22Rv1 (cell line): Measurements from ENCODE around the gene ANKRD63.

Source experiments
- H3K27ac ChIP-seq: fragments of 450-650 bp; 2 replicates; pipeline ENCODE4 v1.5.1; 2017
- ZFX ChIP-seq: fragments of 450-650 bp; IDR thresholded peaks from 2 replicates; pipeline ENCODE4 v1.6.1; 2017; ENCODE audit warnings: antibody characterized with exemption, borderline replicate concordance
- TF ChIP-seq, protein P1 (sequence below): fragments of 450-650 bp; IDR thresholded peaks from 2 replicates; pipeline ENCODE4 v1.5.1; 2017; ENCODE audit warnings: mild to moderate bottlenecking

Gene ANKRD63

DNA sequence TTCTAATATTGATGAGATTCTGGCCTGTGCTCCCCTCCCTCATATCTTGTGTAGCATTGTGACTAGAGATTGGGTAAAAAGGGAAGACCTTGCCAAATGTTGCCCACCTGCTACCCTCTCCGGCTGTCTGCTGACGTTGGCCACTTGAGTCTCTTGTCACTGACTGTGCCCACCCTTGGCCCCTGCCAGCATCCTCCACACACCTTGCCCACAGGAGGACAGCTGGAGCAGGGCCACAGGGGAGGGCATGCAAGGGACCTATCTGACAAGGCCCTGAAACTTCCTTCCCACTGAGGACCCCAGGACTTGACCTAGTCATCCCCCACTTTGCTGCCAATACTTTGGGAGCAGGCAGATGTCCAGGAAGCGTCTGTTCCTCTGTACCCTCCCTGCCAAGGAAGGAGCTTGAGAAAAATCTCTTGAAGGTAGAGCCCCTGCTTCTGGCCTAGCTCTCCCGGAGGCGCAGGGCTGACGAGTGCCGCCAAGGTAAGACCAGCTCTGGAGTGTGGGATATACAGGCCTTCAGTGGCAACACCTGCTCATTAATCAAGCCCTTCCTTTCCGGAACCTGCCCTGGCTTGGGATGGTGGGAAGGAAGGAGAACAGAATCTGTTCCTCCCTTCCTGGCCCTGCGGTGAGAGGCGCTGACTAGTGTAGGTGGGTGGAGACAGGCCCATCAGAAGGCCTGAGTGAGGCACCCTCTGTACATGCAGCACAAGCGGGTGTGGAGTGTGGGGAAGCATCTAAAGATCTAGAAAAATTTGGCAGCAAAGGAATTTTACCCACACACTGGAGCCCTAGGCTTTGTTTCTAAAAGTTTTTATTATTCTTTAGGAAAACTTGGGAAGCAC lies 48.9 kb downstream of the ANKRD63 start:
- TF ChIP-seq ZFX: no peak
- TF ChIP-seq, protein P1, sequence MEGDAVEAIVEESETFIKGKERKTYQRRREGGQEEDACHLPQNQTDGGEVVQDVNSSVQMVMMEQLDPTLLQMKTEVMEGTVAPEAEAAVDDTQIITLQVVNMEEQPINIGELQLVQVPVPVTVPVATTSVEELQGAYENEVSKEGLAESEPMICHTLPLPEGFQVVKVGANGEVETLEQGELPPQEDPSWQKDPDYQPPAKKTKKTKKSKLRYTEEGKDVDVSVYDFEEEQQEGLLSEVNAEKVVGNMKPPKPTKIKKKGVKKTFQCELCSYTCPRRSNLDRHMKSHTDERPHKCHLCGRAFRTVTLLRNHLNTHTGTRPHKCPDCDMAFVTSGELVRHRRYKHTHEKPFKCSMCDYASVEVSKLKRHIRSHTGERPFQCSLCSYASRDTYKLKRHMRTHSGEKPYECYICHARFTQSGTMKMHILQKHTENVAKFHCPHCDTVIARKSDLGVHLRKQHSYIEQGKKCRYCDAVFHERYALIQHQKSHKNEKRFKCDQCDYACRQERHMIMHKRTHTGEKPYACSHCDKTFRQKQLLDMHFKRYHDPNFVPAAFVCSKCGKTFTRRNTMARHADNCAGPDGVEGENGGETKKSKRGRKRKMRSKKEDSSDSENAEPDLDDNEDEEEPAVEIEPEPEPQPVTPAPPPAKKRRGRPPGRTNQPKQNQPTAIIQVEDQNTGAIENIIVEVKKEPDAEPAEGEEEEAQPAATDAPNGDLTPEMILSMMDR: no peak
- no peak overlapping the region for H3K27ac ChIP-seq

DNA sequence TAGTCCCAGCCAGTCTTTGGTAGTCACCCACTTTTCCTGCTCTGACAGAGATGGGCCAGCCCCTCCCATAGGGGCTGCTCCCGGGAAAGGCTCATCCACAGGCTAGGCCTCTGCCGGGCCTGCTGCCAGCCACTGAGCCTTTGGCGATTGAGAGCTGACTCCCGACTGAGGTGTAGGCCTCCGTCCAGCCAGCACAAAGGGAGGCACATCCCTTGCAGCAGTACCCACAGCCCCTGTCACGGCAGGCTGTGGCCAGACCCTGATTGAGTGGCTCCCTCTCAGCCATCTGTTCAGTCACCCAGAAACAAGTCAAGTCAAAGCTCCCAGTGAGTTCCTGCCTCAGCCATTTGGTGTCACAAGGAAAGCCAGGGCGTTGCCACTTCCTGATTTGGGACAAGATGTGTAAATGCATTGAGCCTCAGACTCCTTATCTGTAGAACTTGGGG lies 50.2 kb downstream of the ANKRD63 start:
- TF ChIP-seq ZFX: no peak
- no peak overlapping the region for H3K27ac ChIP-seq
